Uterus (tissue), 4 donors: ENCODE data around the gene SPOCK1. TPM values are rescaled to one million over a fixed set of nuclear protein-coding genes. Genes with fewer than 3 reads are reported as not detected.

ENCODE experiments used
- DNase-seq, 2 donors: peaks; one replicate each; pipeline ENCODE4 v3.0.0-alpha.2; 2019 to 2020
- H3K27ac ChIP-seq, 2 donors: fragments of 200-600 bp; sonication (generic); 1 replicate in 1 of 2; 2 replicates in 1 of 2; pipeline ENCODE4 v1.5.1; 2016 to 2018
- H3K27me3 ChIP-seq, 2 donors: fragments of 200-600 bp; sonication (generic); one replicate each; pipeline ENCODE4 v1.5.1; 2018 to 2019; ENCODE audit warnings: control low read depth in 1 of 2
- H3K36me3 ChIP-seq, 2 donors: fragments of 200-600 bp; sonication (generic); one replicate each; pipeline ENCODE4 v1.5.1; 2019; ENCODE audit warnings: control low read depth in 1 of 2
- H3K4me1 ChIP-seq, 2 donors: fragments of 200-600 bp; sonication (generic); one replicate each; pipeline ENCODE4 v1.5.1; 2018 to 2019; ENCODE audit warnings: control low read depth in 1 of 2
- H3K4me3 ChIP-seq, 2 donors: fragments of 200-600 bp; sonication (generic); 1 replicate in 1 of 2; 2 replicates in 1 of 2; pipeline ENCODE4 v1.5.1; 2018 to 2019; ENCODE audit warnings: mild to moderate bottlenecking in 1 of 2
- H3K9me3 ChIP-seq, 2 donors: fragments of 200-600 bp; sonication (generic); one replicate each; pipeline ENCODE4 v1.5.1; 2019; ENCODE audit warnings: control low read depth in 1 of 2
- POLR2A ChIP-seq, 2 donors: fragments of 450-650 bp; IDR thresholded peaks; one replicate each; pipeline ENCODE4 v1.6.1; 2016; ENCODE audit warnings: antibody characterized with exemption in 2 of 2, mild to moderate bottlenecking in 1 of 2, moderate library complexity in 1 of 2
- intact Hi-C: fragments of 100-400 bp; cut with DNase I; formaldehyde crosslinking; loops from one replicate; pipeline ENCODE4 v1.15.1; 2023; ENCODE audit warnings: low total_unique reads
- total RNA-seq, 4 donors: library from RNA; depleted of rRNA in 3 of 4; stranded (reverse); fragments of >200 nt in 3 of 4; gene quantifications; one replicate each; pipeline versions ENCODE4 v1.1.0 to v1.2.4, GENCODE V29; 2014 to 2023
- TF ChIP-seq, protein P1 (sequence below), 4 experiments: fragments of 200-600 bp in 2 of 4; fragments of 450-650 bp in 2 of 4; sonication (generic) in 2 of 4; IDR thresholded peaks; one replicate each; pipeline ENCODE4 v1.5.1; 2016 to 2019; ENCODE audit warnings: antibody characterized with exemption in 4 of 4, mild to moderate bottlenecking in 2 of 4, moderate library complexity in 1 of 4
- donor health status: DM: yes; HTN: yes; CAD: no.

Gene SPOCK1
- total RNA-seq, 4 donors from 2014 or later, result 31.8 to 131 (median 45.1) TPM

DNA sequence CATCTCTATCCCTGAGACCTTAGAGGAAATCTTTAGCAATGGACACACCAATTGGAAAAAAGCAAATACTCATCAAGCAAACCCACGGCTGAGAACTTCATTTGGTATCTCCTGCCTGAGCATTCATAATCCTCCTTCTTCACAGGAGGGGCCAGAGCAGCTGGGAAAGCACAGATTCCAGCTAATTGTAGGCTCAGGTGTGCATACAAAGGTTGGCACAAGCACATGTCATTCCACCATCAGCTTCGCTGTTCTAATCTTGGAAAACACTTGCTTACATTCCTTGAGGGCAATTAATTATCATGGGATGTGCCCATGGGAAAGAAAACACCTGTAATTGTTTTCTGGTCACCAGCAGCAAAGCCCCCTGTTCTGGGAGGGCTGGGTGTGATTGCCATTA lies 376.6 kb downstream of the SPOCK1 start:
- no peaks in the 10 kb centered on the region for H3K9me3 ChIP-seq
- H3K27ac ChIP-seq, result no peak overlapping the region
- no peak for TF ChIP-seq POLR2A (IDR thresholded peaks at IDR 0.05)
- TF ChIP-seq, protein P1, sequence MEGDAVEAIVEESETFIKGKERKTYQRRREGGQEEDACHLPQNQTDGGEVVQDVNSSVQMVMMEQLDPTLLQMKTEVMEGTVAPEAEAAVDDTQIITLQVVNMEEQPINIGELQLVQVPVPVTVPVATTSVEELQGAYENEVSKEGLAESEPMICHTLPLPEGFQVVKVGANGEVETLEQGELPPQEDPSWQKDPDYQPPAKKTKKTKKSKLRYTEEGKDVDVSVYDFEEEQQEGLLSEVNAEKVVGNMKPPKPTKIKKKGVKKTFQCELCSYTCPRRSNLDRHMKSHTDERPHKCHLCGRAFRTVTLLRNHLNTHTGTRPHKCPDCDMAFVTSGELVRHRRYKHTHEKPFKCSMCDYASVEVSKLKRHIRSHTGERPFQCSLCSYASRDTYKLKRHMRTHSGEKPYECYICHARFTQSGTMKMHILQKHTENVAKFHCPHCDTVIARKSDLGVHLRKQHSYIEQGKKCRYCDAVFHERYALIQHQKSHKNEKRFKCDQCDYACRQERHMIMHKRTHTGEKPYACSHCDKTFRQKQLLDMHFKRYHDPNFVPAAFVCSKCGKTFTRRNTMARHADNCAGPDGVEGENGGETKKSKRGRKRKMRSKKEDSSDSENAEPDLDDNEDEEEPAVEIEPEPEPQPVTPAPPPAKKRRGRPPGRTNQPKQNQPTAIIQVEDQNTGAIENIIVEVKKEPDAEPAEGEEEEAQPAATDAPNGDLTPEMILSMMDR (IDR thresholded peaks at IDR 0.05), result no peak
- H3K4me1 ChIP-seq, result no peaks in the 10 kb centered on the region
- no peak overlapping the region for H3K4me3 ChIP-seq
- no peak for DNase-seq
- no peaks in the 10 kb centered on the region for H3K27me3 ChIP-seq
- H3K36me3 ChIP-seq, result no peaks in the 10 kb centered on the region
- intact Hi-C loops, result no loop called here

DNA sequence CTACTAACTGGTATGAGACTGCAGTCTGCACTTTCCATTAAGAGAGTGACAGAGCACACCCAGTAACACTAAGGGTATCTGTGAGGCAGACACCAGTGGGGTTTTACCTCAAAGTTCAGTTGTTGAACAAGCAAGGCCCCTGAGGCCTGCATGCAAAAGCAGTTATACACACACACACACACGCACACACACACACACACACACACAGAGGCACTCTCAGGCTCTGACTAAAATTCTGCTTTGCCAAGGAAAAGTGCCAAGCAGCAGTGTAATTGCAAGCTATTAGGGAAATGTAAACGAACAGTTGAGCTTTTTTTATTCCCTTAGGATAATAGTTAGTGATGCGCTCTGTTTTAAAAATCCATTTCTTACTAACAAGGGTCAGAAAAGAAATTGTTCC lies 377.1 kb downstream of the SPOCK1 start:
- Histone ChIP-seq H3K4me3 (no peak overlapping the region), H3K27me3 (no peaks in the 10 kb centered on the region), H3K36me3 (no peaks in the 10 kb centered on the region), H3K27ac (no peak overlapping the region), H3K9me3 (no peaks in the 10 kb centered on the region), H3K4me1 (no peaks in the 10 kb centered on the region)
- no peak for DNase-seq
- intact Hi-C loops, result no loop called here
- TF ChIP-seq, protein P1 (IDR thresholded peaks at IDR 0.05), result no peak
- no peak for TF ChIP-seq POLR2A (IDR thresholded peaks at IDR 0.05)

DNA sequence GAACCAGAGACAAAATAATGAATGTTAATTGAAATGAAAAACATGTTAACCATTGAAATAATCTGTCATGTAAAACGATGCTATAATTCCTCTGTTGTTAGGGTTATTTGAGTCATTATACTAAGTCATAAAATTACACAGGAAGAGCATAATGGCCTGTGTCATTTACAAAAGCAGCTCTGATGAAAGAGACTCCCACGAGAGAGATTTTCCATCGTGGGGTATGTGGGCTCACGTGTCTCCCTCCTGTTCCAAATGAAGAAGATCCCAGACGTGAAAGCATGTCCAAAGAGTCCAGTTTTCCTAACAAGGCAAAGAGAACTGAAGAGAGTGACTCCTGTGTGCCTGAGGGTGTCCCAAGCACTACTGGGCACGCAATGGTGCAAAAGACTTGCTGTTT lies 379.8 kb downstream of the SPOCK1 start:
- H3K27ac ChIP-seq, result no peak overlapping the region
- H3K4me3 ChIP-seq, result no peak overlapping the region
- no peaks in the 10 kb centered on the region for H3K9me3 ChIP-seq
- intact Hi-C loops, result no loop called here
- H3K36me3 ChIP-seq, result no peaks in the 10 kb centered on the region
- no peaks in the 10 kb centered on the region for H3K27me3 ChIP-seq
- DNase-seq, result peak in 1 of 2 donors; percentile 25
- no peaks in the 10 kb centered on the region for H3K4me1 ChIP-seq
- TF ChIP-seq, protein P1 (IDR thresholded peaks at IDR 0.05), result no peak
- TF ChIP-seq POLR2A (IDR thresholded peaks at IDR 0.05), result no peak

DNA sequence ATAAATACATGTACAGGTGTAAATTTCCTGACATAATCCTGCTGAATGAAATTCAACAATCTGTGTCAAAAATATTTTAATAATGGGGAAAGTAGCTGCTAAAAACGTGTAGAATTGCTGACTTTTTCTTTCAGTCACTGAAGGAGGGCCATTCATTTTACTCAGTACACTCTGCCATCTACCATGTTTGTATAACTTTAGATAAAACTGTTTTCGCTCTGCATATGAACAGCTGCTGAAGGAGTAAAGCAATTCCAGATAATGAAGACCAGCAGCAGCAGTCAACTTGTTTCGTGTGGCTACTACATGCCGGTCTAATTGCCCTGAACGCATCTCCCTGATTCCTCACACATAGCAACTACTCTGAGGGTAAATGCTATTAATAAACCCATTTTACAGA lies 380.5 kb downstream of the SPOCK1 start:
- H3K4me3 ChIP-seq, result no peak overlapping the region
- no peaks in the 10 kb centered on the region for H3K36me3 ChIP-seq
- TF ChIP-seq, protein P1 (IDR thresholded peaks at IDR 0.05), result no peak
- TF ChIP-seq POLR2A (IDR thresholded peaks at IDR 0.05), result no peak
- no peak for DNase-seq
- intact Hi-C loops, result no loop called here
- H3K4me1 ChIP-seq, result no peaks in the 10 kb centered on the region
- H3K27me3 ChIP-seq, result no peaks in the 10 kb centered on the region
- H3K9me3 ChIP-seq, result no peaks in the 10 kb centered on the region
- H3K27ac ChIP-seq, result no peak overlapping the region

DNA sequence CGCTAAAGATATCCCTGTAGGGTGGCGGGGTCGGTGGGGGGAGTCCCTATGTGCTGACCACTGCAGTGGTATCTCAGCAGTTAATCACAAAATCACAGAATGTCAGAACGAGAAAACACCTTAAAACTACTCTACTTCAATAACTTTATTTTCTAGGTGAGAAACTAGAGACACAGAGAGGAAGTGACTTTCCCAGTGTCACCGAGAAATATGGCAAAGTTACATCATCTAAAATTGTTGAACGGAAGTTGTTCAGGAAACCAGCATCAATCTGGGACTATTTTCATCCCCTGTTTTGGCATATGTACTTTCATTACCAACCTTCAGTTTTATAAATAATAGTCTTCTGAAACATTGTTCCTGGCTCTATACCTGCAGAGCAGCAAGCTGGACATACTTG lies 384.0 kb downstream of the SPOCK1 start:
- H3K9me3 ChIP-seq, result no peaks in the 10 kb centered on the region
- intact Hi-C loops, result no loop called here
- no peak for DNase-seq
- H3K4me1 ChIP-seq, result no peaks in the 10 kb centered on the region
- H3K4me3 ChIP-seq, result no peak overlapping the region
- TF ChIP-seq POLR2A (IDR thresholded peaks at IDR 0.05), result no peak
- TF ChIP-seq, protein P1 (IDR thresholded peaks at IDR 0.05), result no peak
- H3K36me3 ChIP-seq, result no peaks in the 10 kb centered on the region
- no peaks in the 10 kb centered on the region for H3K27me3 ChIP-seq
- no peak overlapping the region for H3K27ac ChIP-seq
